ENCODE results near the gene CGNL1. TPM values are rescaled to one million over a fixed set of nuclear protein-coding genes. Genes with fewer than 3 reads are reported as not detected.

Gene CGNL1
- polyA plus RNA-seq, 1 of the 3 experiments (the other 2 are of a cell fraction) = 0.23 TPM

- TF ChIP-seq RAD21 (IDR thresholded peaks at IDR 0.05; ENCODE audit: low read length) (no peak), REST (IDR thresholded peaks at IDR 0.05; ENCODE audit: low read depth, low read length) (no peak)
These were observed 176.5 kb downstream of the CGNL1 start (continued) for GRCh38 chr15:57552678-57553334.

GRCh38 chr15:57553526-57553925, 177.2 kb downstream of the CGNL1 start:
- no peaks in the 10 kb centered on the region for H3K36me3 ChIP-seq (replicated peaks in 1 of 2; ENCODE audit: control insufficient read depth in 1 of 2, insufficient read depth in 2 of 2, low read length in 1 of 2)
- no peaks in the 10 kb centered on the region for H3K27me3 ChIP-seq (ENCODE audit: insufficient read depth)
- no peaks in the 10 kb centered on the region for H3K79me2 ChIP-seq (ENCODE audit: insufficient read depth)
- WGBS (ENCODE audit: low lambda C conversion rate) = 91% methylated on average over 4 of the region's 5 CpGs
- H3K9ac ChIP-seq = no peak overlapping the region
- no peaks in the 10 kb centered on the region for H3K9me3 ChIP-seq
- H2AFZ ChIP-seq (ENCODE audit: low read depth) = no peak overlapping the region
- peaks cover 25 to 35% of the 10 kb centered on the region in 2 experiments; a peak in 3 of 4 replicates for H3K4me1 ChIP-seq (ENCODE audit: control insufficient read depth in 1 of 2, insufficient read depth in 2 of 2, low read depth in 1 of 2, low read length in 1 of 2)
- no peaks in the 10 kb centered on the region for H3K9me2 ChIP-seq
- CTCF ChIA-PET = interaction anchor here (0.9 to 12.5 kb wide), 8 partner anchors 8 to 630 kb away, joined by 3 to 145 read pairs (median 5); no protein-coding TSS in a partner anchor
- H3K27ac ChIP-seq (ENCODE audit: low read depth in 2 of 2, low read length in 1 of 2) = no peak overlapping the region; a peak in 1 of 4 replicates
- H3F3A ChIP-seq (replicated peaks; ENCODE audit: insufficient read depth) = peaks cover 11% of the 10 kb centered on the region
- no peak overlapping the region for H3K4me2 ChIP-seq
- H3K4me3 ChIP-seq (ENCODE audit: low read depth in 2 of 2, low read length in 1 of 2) = no peak overlapping the region
- no peak for DNase-seq
- H4K20me1 ChIP-seq (ENCODE audit: insufficient read depth) = no peaks in the 10 kb centered on the region
- TF ChIP-seq SMC3 (IDR thresholded peaks at IDR 0.05; ENCODE audit: low read depth, low read length) = no peak
- TF ChIP-seq RXRA (IDR thresholded peaks at IDR 0.05; ENCODE audit: borderline replicate concordance, low read depth) = no peak
- no peak for TF ChIP-seq MXI1 (IDR thresholded peaks at IDR 0.05; ENCODE audit: low read depth, low read length)
- TF ChIP-seq ZBTB33 (IDR thresholded peaks at IDR 0.05; ENCODE audit: borderline replicate concordance, low read depth) = no peak
- TF ChIP-seq NRF1 (IDR thresholded peaks at IDR 0.05; ENCODE audit: low read depth, low read length) = no peak
- TF ChIP-seq ELF1 (IDR thresholded peaks at IDR 0.05) = no peak
- TF ChIP-seq USF1 (IDR thresholded peaks at IDR 0.05; ENCODE audit: borderline replicate concordance, low read depth) = no peak
- TF ChIP-seq TCF12 (IDR thresholded peaks at IDR 0.05) = no peak
- TF ChIP-seq TEAD4 (IDR thresholded peaks at IDR 0.05; ENCODE audit: borderline replicate concordance, insufficient read depth) = no peak
- no peak for TF ChIP-seq FOXM1 (IDR thresholded peaks at IDR 0.05; ENCODE audit: low read depth)
- TF ChIP-seq TAF1 (IDR thresholded peaks at IDR 0.05; ENCODE audit: borderline replicate concordance, low read depth, low read length) = no peak
- TF ChIP-seq YY1 (IDR thresholded peaks at IDR 0.05; ENCODE audit: low read depth) = no peak
- POLR2A ChIA-PET = no interaction called here
